NB4 (cell line): Measurements from ENCODE around the gene TSSK6.

Experiments used
- DNase-seq: peaks from one replicate; pipeline ENCODE4 v3.0.0; 2010; ENCODE audit warnings: low read depth
- H3K4me3 ChIP-seq: one replicate; pipeline ENCODE4 v1.5.1; 2011; ENCODE audit warnings: mild to moderate bottlenecking, low read depth, low read length, moderate library complexity
- CTCF ChIP-seq: IDR thresholded peaks from one replicate; pipeline ENCODE4 v1.5.1; 2012; ENCODE audit warnings: low read depth, low read length
- MAX ChIP-seq: IDR thresholded peaks from 2 replicates; pipeline ENCODE4 v1.6.1; 2011; ENCODE audit warnings: low read depth, low read length
- MYC ChIP-seq: IDR thresholded peaks from 2 replicates; pipeline ENCODE4 v1.6.1; 2011; ENCODE audit warnings: low read depth, low read length
- POLR2A ChIP-seq: IDR thresholded peaks from 2 replicates; pipeline ENCODE4 v1.6.1; 2011; ENCODE audit warnings: mild to moderate bottlenecking; ENCODE audit not compliant: insufficient read length; ENCODE audit errors: extremely low read depth

TSSK6 gene

GRCh38 chr19:19550972-19551852, 35.9 kb upstream of the TSSK6 start:
- no peak for DNase-seq
- H3K4me3 ChIP-seq: no peak overlapping the region
- TF ChIP-seq MAX (no peak), MYC (no peak), CTCF (no peak), POLR2A (no peak)

- H3K4me3 ChIP-seq: no peak overlapping the region
- DNase-seq: no peak
- TF ChIP-seq CTCF (no peak), POLR2A (no peak), MYC (no peak), MAX (no peak)
These were observed 35.2 kb upstream of the TSSK6 start for GRCh38 chr19:19550485-19550929.

GRCh38 chr19:19549804-19550464, 34.6 kb upstream of the TSSK6 start:
- no peak overlapping the region for H3K4me3 ChIP-seq
- no peak for TF ChIP-seq POLR2A
- no peak for TF ChIP-seq CTCF
- TF ChIP-seq MAX: no peak
- no peak for TF ChIP-seq MYC
- peak; percentile 55 for DNase-seq

GRCh38 chr19:19548915-19549759, 33.8 kb upstream of the TSSK6 start:
- peak overlapping the region; percentile 16 for H3K4me3 ChIP-seq
- peak; percentile 92 for DNase-seq
- TF ChIP-seq CTCF (no peak), POLR2A (no peak), MAX (peak; percentile 40; the same call in 1 of the 2 replicates), MYC (peak; percentile 48)

- no peak for DNase-seq
- TF ChIP-seq MAX: no peak
- no peak for TF ChIP-seq MYC
- no peak for TF ChIP-seq POLR2A
- TF ChIP-seq CTCF: no peak
- H3K4me3 ChIP-seq: no peak overlapping the region
These were observed 32.5 kb upstream of the TSSK6 start for GRCh38 chr19:19547674-19548336.
